Left lobe of liver (tissue), 2 donors: ENCODE data around the gene HRK. TPM values are rescaled to one million over a fixed set of nuclear protein-coding genes. Genes with fewer than 3 reads are reported as not detected.

Experiments
- ATAC-seq: fragments of 200-7000 bp; cut with Tn5 transposase; one replicate; pipeline ENCODE4 v1.9.1; 2020; ENCODE audit warnings: mild to moderate bottlenecking, moderate library complexity
- DNase-seq: peaks from one replicate; pipeline ENCODE4 v3.0.0-alpha.2; 2020; ENCODE audit warnings: low spot score
- total RNA-seq: library from RNA; stranded (reverse); gene quantifications from one replicate; pipeline ENCODE4 v1.2.1, GENCODE V29; 2021
- donor health status: DM: no; HTN: no; CAD: no; lungs with moderate emphysema.
- donor health status: DM: no; HTN: yes; CAD: no.

Gene HRK
- total RNA-seq, result not detected

- no peak for ATAC-seq
- no peak for DNase-seq
Observed at GRCh38 chr12:116881325-116881876, at the start of gene HRK. Gene HRK (minus strand): TSS chr12:116881441. CDS start chr12:116881307, 134 bp downstream.

GRCh38 chr12:116929885-116930284, 48.6 kb upstream of the HRK start:
- ATAC-seq (peak; percentile 61), DNase-seq (no peak)

GRCh38 chr12:116928504-116928903, 47.3 kb upstream of the HRK start:
- ATAC-seq (no peak), DNase-seq (no peak)

GRCh38 chr12:116927244-116927940, 46.2 kb upstream of the HRK start:
- DNase-seq (no peak), ATAC-seq (no peak)

- no peak for DNase-seq
- no peak for ATAC-seq
Observed at GRCh38 chr12:116926283-116927243, 45.3 kb upstream of the HRK start.

- ATAC-seq (no peak), DNase-seq (no peak)
Observed at GRCh38 chr12:116924558-116925453, 43.6 kb upstream of the HRK start.

GRCh38 chr12:116922194-116922897, 41.1 kb upstream of the HRK start:
- ATAC-seq (no peak), DNase-seq (no peak)

GRCh38 chr12:116920939-116921338, 39.7 kb upstream of the HRK start:
- ATAC-seq, result no peak

GRCh38 chr12:116919706-116920485, 38.7 kb upstream of the HRK start:
- no peak for DNase-seq
- peak; percentile 26 for ATAC-seq

More at GRCh38 chr12:116920939-116921338, 39.7 kb upstream of the HRK start:
- DNase-seq, result no peak

GRCh38 chr12:116919247-116919661, 38.0 kb upstream of the HRK start:
- ATAC-seq (no peak), DNase-seq (no peak)

GRCh38 chr12:116918464-116918863, 37.2 kb upstream of the HRK start:
- no peak for ATAC-seq

GRCh38 chr12:116916714-116917114, 35.5 kb upstream of the HRK start:
- ATAC-seq, result peak; percentile 41

More at GRCh38 chr12:116918464-116918863, 37.2 kb upstream of the HRK start:
- DNase-seq, result no peak

GRCh38 chr12:116916122-116916521, 34.9 kb upstream of the HRK start:
- ATAC-seq (no peak), DNase-seq (no peak)

More at GRCh38 chr12:116916714-116917114, 35.5 kb upstream of the HRK start:
- DNase-seq, result no peak

- DNase-seq, result no peak
- ATAC-seq, result no peak
Observed at GRCh38 chr12:116915326-116915725, 34.1 kb upstream of the HRK start.

- DNase-seq (peak; percentile 65), ATAC-seq (peak; percentile 94)
Observed at GRCh38 chr12:116910645-116911451, 29.6 kb upstream of the HRK start, which contains the start of gene FBXW8. Gene FBXW8 (plus strand): TSS chr12:116910950. CDS start chr12:116911038, 88 bp downstream.

- ATAC-seq (no peak), DNase-seq (no peak)
Observed at GRCh38 chr12:116910280-116910644, 29.0 kb upstream of the HRK start.

- ATAC-seq, result no peak
- no peak for DNase-seq
Observed at GRCh38 chr12:116906285-116906684, 25.0 kb upstream of the HRK start.

GRCh38 chr12:116903818-116904217, 22.6 kb upstream of the HRK start:
- DNase-seq (no peak), ATAC-seq (no peak)
